CD4-positive, alpha-beta memory T cell (primary cell): ENCODE results near the gene MPHOSPH9. TPM values are rescaled to one million over a fixed set of nuclear protein-coding genes. Genes with fewer than 3 reads are reported as not detected.

Experiments
- polyA plus RNA-seq, 2 donors: library from polyadenylated mRNA; unstranded; fragments of 300-500 nt; fragmentation: Illumina TruSeq; gene quantifications; one replicate each; pipeline ENCODE4 v1.2.3, GENCODE V29; 2021
- total RNA-seq, 2 experiments: library from RNA; stranded (reverse); gene quantifications; one replicate each; pipeline ENCODE4 v1.2.3, GENCODE V29; 2021

MPHOSPH9 gene
- total and polyA plus RNA-seq, 4 experiments from 2014 or later, result 14.1 to 62.7 (median 45.1) TPM

Other genes starting within 250 kb of the MPHOSPH9 start
- gene PITPNM2, start 82.1 kb downstream of the MPHOSPH9 start, total RNA-seq, result 10 to 100 TPM; 15.7 to 16.8 TPM
- 1 to 10 TPM in 1 of 2 donors, under 1 TPM in 1; 0.77 to 3.3 TPM for gene PITPNM2, start 82.1 kb downstream of the MPHOSPH9 start, polyA plus RNA-seq
- gene MTRFR, start 295 bp upstream of the MPHOSPH9 start, total RNA-seq, result 10 to 100 TPM; 46.1 to 48.8 TPM
- gene MTRFR, start 295 bp upstream of the MPHOSPH9 start, polyA plus RNA-seq, result 10 to 100 TPM; 35.4 to 63.1 TPM
- 1 to 10 TPM; 4.8 to 5.4 TPM for gene CDK2AP1, start 38.7 kb upstream of the MPHOSPH9 start, total RNA-seq
- 1 to 10 TPM; 2.2 to 4.8 TPM for gene CDK2AP1, start 38.7 kb upstream of the MPHOSPH9 start, polyA plus RNA-seq
- 10 to 100 TPM; 54.1 to 56.3 TPM for gene SBNO1, start 131.7 kb upstream of the MPHOSPH9 start, total RNA-seq
- gene SBNO1, start 131.7 kb upstream of the MPHOSPH9 start, polyA plus RNA-seq, result 10 to 100 TPM; 26.3 to 39.9 TPM
- 10 to 100 TPM; 31.5 to 35.9 TPM for gene KMT5A, start 151.0 kb upstream of the MPHOSPH9 start, total RNA-seq
- 1 to 10 TPM; 1.0 to 4.3 TPM for gene KMT5A, start 151.0 kb upstream of the MPHOSPH9 start, polyA plus RNA-seq
- 10 to 100 TPM; 11.6 to 11.9 TPM for gene RILPL2, start 203.5 kb upstream of the MPHOSPH9 start, total RNA-seq
- 10 to 100 TPM; 13.3 to 13.7 TPM for gene RILPL2, start 203.5 kb upstream of the MPHOSPH9 start, polyA plus RNA-seq
- 10 to 100 TPM; 44.0 to 49.5 TPM for gene SNRNP35, start 225.0 kb upstream of the MPHOSPH9 start, total RNA-seq
- gene SNRNP35, start 225.0 kb upstream of the MPHOSPH9 start, polyA plus RNA-seq, result 10 to 100 TPM; 39.0 to 40.4 TPM